GM18873 (cell line): Measurements from ENCODE around the gene CCDC201.
"Not testable (repeated sequence)": the region's sequence is repeated elsewhere in the genome, so short reads cannot be mapped to it uniquely, and the experiment has no call there.

Experiments
- ATAC-seq: cut with Tn5 transposase; IDR thresholded peaks from one replicate; pipeline ENCODE4 v1.9.1; 2021; ENCODE audit warnings: mild to moderate bottlenecking, moderate library complexity, moderate number of reproducible peaks; ENCODE audit not compliant: unreplicated experiment, low FRiP score

The CCDC201 gene

GRCh38 chr7:45829846-45830245, 43.0 kb downstream of the CCDC201 start:
- not testable (repeated sequence) for ATAC-seq

GRCh38 chr7:45827731-45828130, 45.2 kb downstream of the CCDC201 start:
- not testable (repeated sequence) for ATAC-seq

DNA sequence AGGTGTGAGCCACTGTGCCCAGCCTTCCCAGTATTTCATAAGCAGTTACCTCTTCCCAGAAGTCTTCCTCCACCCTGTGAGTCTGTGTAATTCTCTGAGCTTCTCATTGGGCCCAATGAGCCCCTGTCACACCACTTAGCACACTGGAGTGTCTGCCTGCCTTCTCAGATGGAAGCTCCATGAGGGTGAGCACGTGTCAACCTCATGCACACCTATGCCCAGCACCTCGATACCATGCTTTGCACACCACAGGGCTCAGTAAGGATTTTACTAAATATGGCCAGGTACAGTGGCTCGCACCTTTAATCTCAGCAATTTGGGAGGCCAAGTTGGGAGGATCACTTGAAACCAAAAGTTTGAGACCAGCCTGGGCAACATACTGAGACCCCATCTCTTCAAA, 46.3 kb downstream of the CCDC201 start:
- not testable (repeated sequence) for ATAC-seq

GRCh38 chr7:45818763-45819162, 54.1 kb downstream of the CCDC201 start:
- not testable (repeated sequence) for ATAC-seq

DNA sequence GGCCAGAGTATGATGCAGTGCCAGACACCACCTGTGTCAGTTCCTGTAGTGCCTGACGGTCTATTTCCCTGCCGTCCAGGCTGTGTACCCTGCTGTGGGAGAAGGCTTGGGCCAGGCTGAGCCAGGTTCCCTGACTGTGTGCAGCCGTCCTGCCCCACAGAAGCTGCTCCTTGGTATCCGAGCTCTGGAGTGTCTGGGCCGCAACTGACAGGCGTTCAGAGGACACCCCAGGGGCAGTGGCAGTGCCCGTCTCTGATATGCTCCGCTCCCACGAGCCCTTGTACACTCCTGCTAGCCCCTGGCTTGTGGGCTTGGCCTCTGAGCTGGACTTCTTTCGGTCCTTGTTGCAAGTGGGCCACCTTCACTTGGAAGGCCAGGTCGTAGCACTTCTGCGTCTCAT, 55.0 kb downstream of the CCDC201 start:
- not testable (repeated sequence) for ATAC-seq

DNA sequence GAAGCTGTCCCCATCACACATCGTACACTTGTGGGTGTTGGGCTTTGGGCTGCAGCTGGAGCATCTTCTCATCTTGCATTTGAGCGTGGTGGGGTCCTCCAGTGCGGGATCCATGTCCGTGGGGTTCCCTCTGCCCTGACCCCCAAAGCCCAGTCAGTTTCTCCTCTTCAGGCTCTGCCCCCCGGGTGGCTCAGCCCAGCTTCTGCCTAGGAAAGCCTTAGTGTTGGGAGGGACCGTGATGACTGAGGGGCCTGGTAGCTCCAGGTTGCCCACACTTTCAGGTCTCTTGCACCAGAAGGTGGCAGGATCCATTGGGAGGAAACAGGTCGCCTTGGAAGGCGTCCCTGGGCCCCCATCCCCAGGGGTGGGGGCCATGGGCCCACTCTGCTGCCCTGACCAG, 55.9 kb downstream of the CCDC201 start:
- ATAC-seq: not testable (repeated sequence)

GRCh38 chr7:45814216-45815118, 58.4 kb downstream of the CCDC201 start:
- ATAC-seq: not testable (repeated sequence)

- ATAC-seq: not testable (repeated sequence)
These were observed 59.1 kb downstream of the CCDC201 start for GRCh38 chr7:45813771-45814170.

DNA sequence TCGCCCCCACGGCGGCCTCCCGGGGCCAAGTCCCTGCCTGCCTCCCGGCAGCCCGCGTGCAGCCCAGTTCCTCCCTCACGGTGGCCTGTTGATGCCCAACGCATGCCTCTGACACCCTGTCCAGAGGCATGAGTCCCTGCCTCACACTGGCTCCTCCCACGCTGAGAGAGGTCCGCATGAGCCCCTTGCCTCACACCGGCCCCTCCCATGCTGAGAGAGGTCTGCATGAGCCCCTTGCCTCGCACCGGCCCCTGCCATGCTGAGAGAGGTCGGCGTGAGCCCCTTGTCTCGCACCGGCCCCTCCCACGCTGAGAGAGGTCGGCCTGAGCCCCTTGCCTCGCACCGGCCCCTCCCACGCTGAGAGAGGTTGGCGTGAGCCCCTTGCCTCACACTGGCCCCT, 59.9 kb downstream of the CCDC201 start:
- no peak for ATAC-seq

DNA sequence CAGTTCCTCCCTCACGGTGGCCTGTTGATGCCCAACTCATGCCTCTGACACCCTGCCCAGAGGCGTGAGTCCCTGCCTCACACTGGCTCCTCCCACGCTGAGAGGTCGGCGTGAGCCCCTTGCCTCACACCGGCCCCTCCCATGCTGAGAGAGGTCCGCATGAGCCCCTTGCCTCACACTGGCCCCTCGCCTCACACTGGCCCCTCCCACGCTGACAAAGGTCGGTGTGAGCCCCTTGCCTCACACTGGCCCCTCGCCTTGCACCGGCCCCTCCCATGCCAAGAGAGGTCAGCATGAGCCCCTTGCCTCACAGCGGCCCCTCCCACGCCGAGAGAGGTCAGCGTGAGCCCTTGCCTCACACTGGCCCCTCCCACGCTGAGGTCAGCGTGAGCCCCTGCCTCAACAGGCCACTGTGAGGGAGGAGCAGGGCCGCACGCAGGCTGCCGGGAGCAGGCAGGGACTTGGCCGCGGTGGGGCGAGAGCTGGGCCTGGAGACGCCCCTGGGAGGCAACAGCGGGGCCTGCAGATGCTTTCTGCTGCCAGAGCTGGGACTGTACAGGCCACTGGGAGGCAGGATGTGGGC, 61.1 kb downstream of the CCDC201 start:
- not testable (repeated sequence) for ATAC-seq

GRCh38 chr7:45810451-45811005, 62.4 kb downstream of the CCDC201 start:
- not testable (repeated sequence) for ATAC-seq
